Stimulated activated naive CD4-positive, alpha-beta T cell treated with Interleukin-2 at 50 U/mL for 16 hours (primary cell): ENCODE measurements around the gene OGFR.

Source experiments
- DNase-seq: peaks from one replicate; lab custom pipeline; 2025; lab: John Stamatoyannopoulos, UW

Gene OGFR

GRCh38 chr20:62804627-62805154, at the start of gene OGFR:
Gene OGFR, plus strand, starts transcription at chr20:62804835. Its CDS starts 25 bp downstream, at chr20:62804860.
- peak; percentile 65 for DNase-seq

- no peak for DNase-seq
Observed at GRCh38 chr20:62754991-62755356, 49.7 kb upstream of the OGFR start.

- no peak for DNase-seq
Observed at GRCh38 chr20:62755817-62756724, 48.6 kb upstream of the OGFR start.

GRCh38 chr20:62758226-62758912, 46.3 kb upstream of the OGFR start:
- no peak for DNase-seq

GRCh38 chr20:62759981-62760431, 44.6 kb upstream of the OGFR start:
- DNase-seq, result no peak

GRCh38 chr20:62760471-62760855, 44.2 kb upstream of the OGFR start:
- DNase-seq, result no peak

- no peak for DNase-seq
Observed at GRCh38 chr20:62760856-62761758, 43.5 kb upstream of the OGFR start.

- no peak for DNase-seq
Observed at GRCh38 chr20:62761759-62762131, 42.9 kb upstream of the OGFR start.

GRCh38 chr20:62762376-62762775, 42.3 kb upstream of the OGFR start:
- no peak for DNase-seq

- DNase-seq, result no peak
Observed at GRCh38 chr20:62762801-62763368, 41.8 kb upstream of the OGFR start.

GRCh38 chr20:62763404-62763803, 41.2 kb upstream of the OGFR start:
- DNase-seq, result no peak

- no peak for DNase-seq
Observed at GRCh38 chr20:62764156-62764935, 40.3 kb upstream of the OGFR start.

- no peak for DNase-seq
Observed at GRCh38 chr20:62765021-62765420, 39.6 kb upstream of the OGFR start.

GRCh38 chr20:62765432-62766070, 39.1 kb upstream of the OGFR start:
- DNase-seq, result no peak

GRCh38 chr20:62766071-62766450, 38.6 kb upstream of the OGFR start:
- DNase-seq, result no peak

GRCh38 chr20:62766716-62767115, 37.9 kb upstream of the OGFR start:
- no peak for DNase-seq

- DNase-seq, result no peak
Observed at GRCh38 chr20:62768234-62768546, 36.4 kb upstream of the OGFR start.

- DNase-seq, result no peak
Observed at GRCh38 chr20:62768551-62769287, 35.9 kb upstream of the OGFR start.

GRCh38 chr20:62769346-62770071, 35.1 kb upstream of the OGFR start:
- DNase-seq, result no peak
